GM13977 (cell line): ENCODE measurements around the gene DSTN.

Experiments used
- DNase-seq: peaks from one replicate; pipeline ENCODE4 v3.0.0; 2012; ENCODE audit warnings: low spot score
- CTCF ChIP-seq: IDR thresholded peaks from 2 replicates; pipeline ENCODE4 v1.5.1; 2012; ENCODE audit warnings: mild to moderate bottlenecking, control low read depth; ENCODE audit not compliant: insufficient read depth; ENCODE audit errors: extremely low read depth, missing control alignments
- in situ Hi-C: fragments of 300-500 bp; cut with MboI; formaldehyde crosslinking; loops from one replicate; pipeline ENCODE4 v1.12.0; 2022; ENCODE audit warnings: low sequenced_read_pairs, low pct_unique_long_range_greater_than_20kb, mixed read lengths, inconsistent platforms; ENCODE audit not compliant: unreplicated experiment

Gene DSTN

GRCh38 chr20:17633221-17633849, 63.5 kb downstream of the DSTN start:
- in situ Hi-C loops, result no loop called here
- DNase-seq, result no peak
- TF ChIP-seq CTCF, result no peak

GRCh38 chr20:17633850-17634500, 64.1 kb downstream of the DSTN start:
- no peak for DNase-seq
- in situ Hi-C loops, result no loop called here
- no peak for TF ChIP-seq CTCF

- DNase-seq, result no peak
- no peak for TF ChIP-seq CTCF
- in situ Hi-C loops, result no loop called here
Observed at GRCh38 chr20:17634661-17635331, 64.9 kb downstream of the DSTN start.

- in situ Hi-C loops, result no loop called here
- no peak for DNase-seq
- no peak for TF ChIP-seq CTCF
Observed at GRCh38 chr20:17635332-17636244, 65.7 kb downstream of the DSTN start.

GRCh38 chr20:17636523-17637412, 66.9 kb downstream of the DSTN start:
- in situ Hi-C loops, result no loop called here

More at GRCh38 chr20:17636523-17637412, 66.9 kb downstream of the DSTN start:
- no peak for DNase-seq
- no peak for TF ChIP-seq CTCF
